ENCODE measurements around the gene CADM1. TPM values are rescaled to one million over a fixed set of nuclear protein-coding genes. Genes with fewer than 3 reads are reported as not detected.

CADM1 gene
- total and polyA plus RNA-seq, 9 of the 15 experiments (the other 6 are each of a cell fraction or from before 2014, with no cell fraction given), result 0.42 TPM; not detected in 8

DNA sequence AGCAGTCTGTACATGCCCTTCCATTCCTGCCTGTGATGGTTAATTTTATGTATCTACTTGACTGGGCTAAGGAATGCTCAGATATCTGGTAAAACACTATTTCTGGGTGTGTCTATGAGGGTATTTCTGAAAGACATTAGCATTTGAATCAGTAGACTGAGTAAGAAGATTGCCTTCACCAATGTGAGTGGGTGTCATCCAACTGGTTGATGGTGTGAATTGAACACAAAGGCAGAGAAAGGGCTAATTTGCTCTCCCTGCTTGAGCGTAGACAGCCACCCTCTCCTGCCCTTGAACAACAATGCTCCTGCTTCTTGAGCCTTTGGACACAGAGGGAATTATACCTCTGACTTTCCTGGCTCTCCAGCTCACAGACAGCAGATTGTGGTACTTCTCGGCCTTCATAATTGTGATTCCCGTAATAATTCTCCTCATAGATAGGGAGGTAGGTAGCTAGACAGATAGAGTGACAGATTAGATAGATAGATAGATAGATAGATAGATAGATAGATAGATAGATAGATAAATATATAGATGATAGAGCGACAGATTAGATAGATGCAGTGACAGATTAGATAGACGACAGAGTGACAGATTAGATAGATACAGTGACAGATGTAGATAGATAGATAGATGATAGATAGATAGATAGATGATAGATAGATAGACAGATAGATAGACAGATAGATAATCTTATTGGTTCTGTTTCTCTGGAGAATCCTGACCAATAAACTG, 370.6 kb downstream of the CADM1 start:
- WGBS (ENCODE audit: insufficient coverage, low coverage, missing lambda C conversion rate), result 5% methylated on average over 5 of the region's 5 CpGs

More for the DNA sequence above, 370.6 kb downstream of the CADM1 start:
- Histone ChIP-seq H3K9me1 (ENCODE audit: control insufficient read depth, insufficient read depth, low read length) (no peaks in the 10 kb centered on the region), H3K4me3 (no peak overlapping the region), H3K79me2 (ENCODE audit: control insufficient read depth, insufficient read depth, low read length) (no peaks in the 10 kb centered on the region), H3K27ac (ENCODE audit: extremely low read depth, low read depth, low read length) (no peak overlapping the region), H3K36me3 (ENCODE audit: control insufficient read depth, insufficient read depth, low read length) (no peaks in the 10 kb centered on the region), H3K27me3 (ENCODE audit: control insufficient read depth in 2 of 2, insufficient read depth in 2 of 2, low read length in 2 of 2) (no peaks in the 10 kb centered on the region), H3K4me1 (replicated peaks in 1 of 2; ENCODE audit: control insufficient read depth in 2 of 2, insufficient read depth in 2 of 2, low read length in 2 of 2) (no peaks in the 10 kb centered on the region), H3K9ac (ENCODE audit: insufficient read depth in 1 of 2, low read depth in 2 of 2, low read length in 2 of 2) (no peak overlapping the region), H3K4me2 (ENCODE audit: insufficient read depth, low read length) (no peak overlapping the region), H3K9me3 (replicated peaks; ENCODE audit: control insufficient read depth, insufficient read depth, low read depth, low read length) (no peaks in the 10 kb centered on the region), H2AFZ (ENCODE audit: low read depth, low read length) (no peak overlapping the region), H4K20me1 (replicated peaks; ENCODE audit: control insufficient read depth, insufficient read depth, low read length) (no peaks in the 10 kb centered on the region; the same call in 1 of the 2 replicates)
- TF ChIP-seq, protein P1, sequence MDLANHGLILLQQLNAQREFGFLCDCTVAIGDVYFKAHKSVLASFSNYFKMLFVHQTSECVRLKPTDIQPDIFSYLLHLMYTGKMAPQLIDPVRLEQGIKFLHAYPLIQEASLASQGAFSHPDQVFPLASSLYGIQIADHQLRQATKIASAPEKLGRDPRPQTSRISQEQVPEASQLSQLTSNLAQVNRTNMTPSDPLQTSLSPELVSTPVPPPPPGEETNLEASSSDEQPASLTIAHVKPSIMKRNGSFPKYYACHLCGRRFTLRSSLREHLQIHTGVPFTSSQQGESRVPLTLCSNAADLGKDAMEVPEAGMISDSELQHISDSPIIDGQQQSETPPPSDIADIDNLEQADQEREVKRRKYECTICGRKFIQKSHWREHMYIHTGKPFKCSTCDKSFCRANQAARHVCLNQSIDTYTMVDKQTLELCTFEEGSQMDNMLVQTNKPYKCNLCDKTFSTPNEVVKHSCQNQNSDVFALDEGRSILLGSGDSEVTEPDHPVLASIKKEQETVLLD (IDR thresholded peaks at IDR 0.05), result peak; percentile 59; the same call in 1 of the 2 replicates
- TF ChIP-seq, protein P2, sequence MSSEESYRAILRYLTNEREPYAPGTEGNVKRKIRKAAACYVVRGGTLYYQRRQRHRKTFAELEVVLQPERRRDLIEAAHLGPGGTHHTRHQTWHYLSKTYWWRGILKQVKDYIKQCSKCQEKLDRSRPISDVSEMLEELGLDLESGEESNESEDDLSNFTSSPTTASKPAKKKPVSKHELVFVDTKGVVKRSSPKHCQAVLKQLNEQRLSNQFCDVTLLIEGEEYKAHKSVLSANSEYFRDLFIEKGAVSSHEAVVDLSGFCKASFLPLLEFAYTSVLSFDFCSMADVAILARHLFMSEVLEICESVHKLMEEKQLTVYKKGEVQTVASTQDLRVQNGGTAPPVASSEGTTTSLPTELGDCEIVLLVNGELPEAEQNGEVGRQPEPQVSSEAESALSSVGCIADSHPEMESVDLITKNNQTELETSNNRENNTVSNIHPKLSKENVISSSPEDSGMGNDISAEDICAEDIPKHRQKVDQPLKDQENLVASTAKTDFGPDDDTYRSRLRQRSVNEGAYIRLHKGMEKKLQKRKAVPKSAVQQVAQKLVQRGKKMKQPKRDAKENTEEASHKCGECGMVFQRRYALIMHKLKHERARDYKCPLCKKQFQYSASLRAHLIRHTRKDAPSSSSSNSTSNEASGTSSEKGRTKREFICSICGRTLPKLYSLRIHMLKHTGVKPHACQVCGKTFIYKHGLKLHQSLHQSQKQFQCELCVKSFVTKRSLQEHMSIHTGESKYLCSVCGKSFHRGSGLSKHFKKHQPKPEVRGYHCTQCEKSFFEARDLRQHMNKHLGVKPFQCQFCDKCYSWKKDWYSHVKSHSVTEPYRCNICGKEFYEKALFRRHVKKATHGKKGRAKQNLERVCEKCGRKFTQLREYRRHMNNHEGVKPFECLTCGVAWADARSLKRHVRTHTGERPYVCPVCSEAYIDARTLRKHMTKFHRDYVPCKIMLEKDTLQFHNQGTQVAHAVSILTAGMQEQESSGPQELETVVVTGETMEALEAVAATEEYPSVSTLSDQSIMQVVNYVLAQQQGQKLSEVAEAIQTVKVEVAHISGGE (CRISPR knock-in tag; IDR thresholded peaks at IDR 0.05), result no peak
- peak; percentile 93 for TF ChIP-seq DACH1 (IDR thresholded peaks at IDR 0.05; ENCODE audit: partially characterized antibody)
- TF ChIP-seq FOXA3 (CRISPR knock-in tag; conservative IDR thresholded peaks at IDR 0.05 in 1 of 2, IDR thresholded peaks at IDR 0.05 in 1 of 2), result no peak
- TF ChIP-seq RUNX1 (IDR thresholded peaks at IDR 0.05; ENCODE audit: low read depth), result no peak
- TF ChIP-seq, protein P3, sequence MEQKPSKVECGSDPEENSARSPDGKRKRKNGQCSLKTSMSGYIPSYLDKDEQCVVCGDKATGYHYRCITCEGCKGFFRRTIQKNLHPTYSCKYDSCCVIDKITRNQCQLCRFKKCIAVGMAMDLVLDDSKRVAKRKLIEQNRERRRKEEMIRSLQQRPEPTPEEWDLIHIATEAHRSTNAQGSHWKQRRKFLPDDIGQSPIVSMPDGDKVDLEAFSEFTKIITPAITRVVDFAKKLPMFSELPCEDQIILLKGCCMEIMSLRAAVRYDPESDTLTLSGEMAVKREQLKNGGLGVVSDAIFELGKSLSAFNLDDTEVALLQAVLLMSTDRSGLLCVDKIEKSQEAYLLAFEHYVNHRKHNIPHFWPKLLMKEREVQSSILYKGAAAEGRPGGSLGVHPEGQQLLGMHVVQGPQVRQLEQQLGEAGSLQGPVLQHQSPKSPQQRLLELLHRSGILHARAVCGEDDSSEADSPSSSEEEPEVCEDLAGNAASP (IDR thresholded peaks at IDR 0.05), result no peak
- ChIA-PET CTCF (ENCODE audit: low intra/inter-chr PET ratio) (no interaction called here), POLR2A (interaction anchor here (1.0 kb wide), 1 partner anchor 147 kb away, joined by 3 read pairs; no protein-coding TSS in a partner anchor)
- ATAC-seq (no peak), DNase-seq (ENCODE audit: extremely low read depth in 1 of 4, low spot score in 3 of 4) (no peak), FAIRE-seq (no peak)
- intact Hi-C loops (cut with micrococcal nuclease), result loop anchor here (10.0 kb wide), 1 partner anchor 359 kb away; no protein-coding TSS in a partner anchor
- in situ Hi-C loops (cut with MboI), result no loop called here
- BruUV-seq (replicated peaks), result no TSS peak

All from K562 (cell line).